ENCODE data around the gene TTYH2.

DNA sequence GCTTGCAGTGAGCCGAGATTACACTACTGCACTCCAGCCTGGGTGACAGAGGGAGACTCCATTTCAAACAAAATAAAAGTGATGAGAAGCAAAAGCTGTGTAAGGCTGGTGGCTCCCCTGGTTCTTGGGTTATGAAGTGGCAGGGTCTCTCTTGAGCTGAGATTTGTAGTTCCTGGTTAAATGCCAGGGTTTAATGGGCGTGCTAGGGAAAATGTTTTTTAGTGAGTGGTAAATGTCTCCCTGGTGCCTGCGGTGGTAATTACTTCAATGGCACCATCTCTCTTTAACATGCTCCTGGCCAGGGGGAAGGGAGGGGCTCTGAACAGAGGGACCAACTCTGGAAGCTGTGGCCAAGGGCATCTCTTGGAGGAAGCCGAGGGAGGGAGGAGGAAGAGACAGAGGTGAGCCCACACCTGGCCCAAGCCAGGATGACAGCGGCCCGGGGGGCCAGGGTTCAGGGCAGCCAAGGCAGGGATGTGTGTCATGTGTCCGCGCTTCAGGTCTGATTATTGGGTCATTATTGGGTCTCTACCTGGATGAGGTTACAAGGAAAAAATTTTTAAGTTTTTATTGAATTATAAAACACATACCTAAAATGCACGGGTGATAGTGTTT is 27.7 kb upstream of the TTYH2 start:
- no peak for TF ChIP-seq POLR2AphosphoS5 (IDR thresholded peaks at IDR 0.05)
- TF ChIP-seq, protein P1, sequence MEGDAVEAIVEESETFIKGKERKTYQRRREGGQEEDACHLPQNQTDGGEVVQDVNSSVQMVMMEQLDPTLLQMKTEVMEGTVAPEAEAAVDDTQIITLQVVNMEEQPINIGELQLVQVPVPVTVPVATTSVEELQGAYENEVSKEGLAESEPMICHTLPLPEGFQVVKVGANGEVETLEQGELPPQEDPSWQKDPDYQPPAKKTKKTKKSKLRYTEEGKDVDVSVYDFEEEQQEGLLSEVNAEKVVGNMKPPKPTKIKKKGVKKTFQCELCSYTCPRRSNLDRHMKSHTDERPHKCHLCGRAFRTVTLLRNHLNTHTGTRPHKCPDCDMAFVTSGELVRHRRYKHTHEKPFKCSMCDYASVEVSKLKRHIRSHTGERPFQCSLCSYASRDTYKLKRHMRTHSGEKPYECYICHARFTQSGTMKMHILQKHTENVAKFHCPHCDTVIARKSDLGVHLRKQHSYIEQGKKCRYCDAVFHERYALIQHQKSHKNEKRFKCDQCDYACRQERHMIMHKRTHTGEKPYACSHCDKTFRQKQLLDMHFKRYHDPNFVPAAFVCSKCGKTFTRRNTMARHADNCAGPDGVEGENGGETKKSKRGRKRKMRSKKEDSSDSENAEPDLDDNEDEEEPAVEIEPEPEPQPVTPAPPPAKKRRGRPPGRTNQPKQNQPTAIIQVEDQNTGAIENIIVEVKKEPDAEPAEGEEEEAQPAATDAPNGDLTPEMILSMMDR (IDR thresholded peaks at IDR 0.05) = no peak

All from breast epithelium (tissue), 3 donors.